Parathyroid adenoma (tissue), 2 donors: ENCODE measurements around the gene PDE6H.

Experiments
- H2AFZ ChIP-seq: fragments of 300-600 bp; sonication (generic); one replicate; pipeline ENCODE4 v1.7.0; 2017; ENCODE audit warnings: antibody characterized with exemption, mild to moderate bottlenecking
- H3K27ac ChIP-seq: fragments of 300-600 bp; sonication (generic); one replicate; pipeline ENCODE4 v1.7.0; 2017
- H3K27me3 ChIP-seq: fragments of 300-600 bp; sonication (generic); one replicate; pipeline ENCODE4 v1.7.0; 2017; ENCODE audit warnings: low read length; ENCODE audit not compliant: control insufficient read depth, insufficient read depth
- H3K36me3 ChIP-seq: fragments of 300-600 bp; sonication (generic); one replicate; pipeline ENCODE4 v1.7.0; 2017; ENCODE audit warnings: low read length; ENCODE audit not compliant: control insufficient read depth, insufficient read depth
- H3K4me1 ChIP-seq: fragments of 300-600 bp; sonication (generic); one replicate; pipeline ENCODE4 v1.7.0; 2017; ENCODE audit warnings: control low read depth
- H3K4me2 ChIP-seq: fragments of 300-600 bp; sonication (generic); one replicate; pipeline ENCODE4 v1.7.0; 2017; ENCODE audit warnings: low read length
- H3K4me3 ChIP-seq: fragments of 300-600 bp; sonication (generic); one replicate; pipeline ENCODE4 v1.7.0; 2017; ENCODE audit warnings: low read depth, low read length
- H3K79me2 ChIP-seq: fragments of 300-600 bp; sonication (generic); one replicate; pipeline ENCODE4 v1.7.0; 2017; ENCODE audit warnings: control low read depth
- H3K9ac ChIP-seq: fragments of 300-600 bp; sonication (generic); one replicate; pipeline ENCODE4 v1.7.0; 2017; ENCODE audit warnings: mild to moderate bottlenecking
- H3K9me3 ChIP-seq: fragments of 300-600 bp; sonication (generic); one replicate; pipeline ENCODE4 v1.7.0; 2017; ENCODE audit warnings: low read length; ENCODE audit not compliant: control insufficient read depth
- CTCF ChIP-seq: fragments of 300-600 bp; sonication (generic); IDR thresholded peaks from one replicate; pipeline ENCODE4 v1.7.0; 2017; ENCODE audit warnings: antibody characterized with exemption, mild to moderate bottlenecking
- donor health status: primary hyperparathyroidism.

Gene PDE6H

GRCh38 chr12:14959916-14960496 is 12.8 kb upstream of the PDE6H start:
- no peaks in the 10 kb centered on the region for H3K9me3 ChIP-seq
- no peaks in the 10 kb centered on the region for H3K4me1 ChIP-seq
- no peak for TF ChIP-seq CTCF
- H3K4me3 ChIP-seq, result peak overlapping the region; percentile 49
- H3K27me3 ChIP-seq, result no peaks in the 10 kb centered on the region
- no peaks in the 10 kb centered on the region for H3K79me2 ChIP-seq
- no peak overlapping the region for H3K9ac ChIP-seq
- peak overlapping the region; percentile 33 for H3K4me2 ChIP-seq
- H3K36me3 ChIP-seq, result no peaks in the 10 kb centered on the region
- no peak overlapping the region for H2AFZ ChIP-seq
- H3K27ac ChIP-seq, result peak overlapping the region; percentile 30

GRCh38 chr12:14960548-14961465 is 12.0 kb upstream of the PDE6H start:
- H3K27me3 ChIP-seq, result no peaks in the 10 kb centered on the region
- H3K4me1 ChIP-seq, result no peaks in the 10 kb centered on the region
- peak overlapping the region; percentile 49 for H3K4me3 ChIP-seq
- no peak overlapping the region for H3K9ac ChIP-seq
- no peaks in the 10 kb centered on the region for H3K79me2 ChIP-seq
- peak overlapping the region; percentile 33 for H3K4me2 ChIP-seq
- H3K27ac ChIP-seq, result peak overlapping the region; percentile 48
- no peak overlapping the region for H2AFZ ChIP-seq
- no peak for TF ChIP-seq CTCF
- no peaks in the 10 kb centered on the region for H3K36me3 ChIP-seq
- no peaks in the 10 kb centered on the region for H3K9me3 ChIP-seq

GRCh38 chr12:14961466-14962152 is 11.2 kb upstream of the PDE6H start, which contains the start of gene ARHGDIB:
TSS of gene ARHGDIB (minus strand) at chr12:14961601. CDS start at chr12:14950712, 10,889 bp downstream.
- peak within 1 kb of the TSS; percentile 39 for H3K4me2 ChIP-seq
- H3K4me3 ChIP-seq, result peak within 1 kb of the TSS; percentile 49
- no peaks in the 10 kb centered on the region for H3K36me3 ChIP-seq
- no peaks in the 10 kb centered on the region for H3K27me3 ChIP-seq
- peak within 1 kb of the TSS; percentile 7 for H2AFZ ChIP-seq
- no peaks in the 10 kb centered on the region for H3K4me1 ChIP-seq
- H3K9me3 ChIP-seq, result no peaks in the 10 kb centered on the region
- no peak within 1 kb of the TSS for H3K9ac ChIP-seq
- no peak for TF ChIP-seq CTCF
- H3K79me2 ChIP-seq, result no peaks in the 10 kb centered on the region
- peak within 1 kb of the TSS; percentile 48 for H3K27ac ChIP-seq

GRCh38 chr12:14962153-14962539 is 10.7 kb upstream of the PDE6H start:
- Histone ChIP-seq H3K36me3 (no peaks in the 10 kb centered on the region), H3K27me3 (no peaks in the 10 kb centered on the region), H3K4me3 (peak overlapping the region; percentile 49), H3K9ac (no peak overlapping the region), H3K79me2 (no peaks in the 10 kb centered on the region), H3K4me2 (peak overlapping the region; percentile 39), H3K9me3 (no peaks in the 10 kb centered on the region), H3K4me1 (no peaks in the 10 kb centered on the region), H2AFZ (peak overlapping the region; percentile 7), H3K27ac (peak overlapping the region; percentile 48)
- TF ChIP-seq CTCF, result no peak
